ENCODE measurements around the gene KRTAP9-9. TPM values are rescaled to one million over a fixed set of nuclear protein-coding genes. Genes with fewer than 3 reads are reported as not detected.

The KRTAP9-9 gene
- total RNA-seq, 1 experiment from 2014 or later, result not detected

- DNase-seq, result no peak
- Histone ChIP-seq H4K91ac (ENCODE audit: insufficient read length, low read depth, low read length) (no peak overlapping the region), H4K5ac (ENCODE audit: insufficient read length, low read depth, low read length) (no peak overlapping the region), H3K9me3 (ENCODE audit: control insufficient read depth, low read depth, low read length) (no peaks in the 10 kb centered on the region), H2BK120ac (ENCODE audit: low read depth, low read length, poor library complexity, severe bottlenecking) (no peak overlapping the region), H3K79me1 (ENCODE audit: insufficient read depth, low read depth, low read length, poor library complexity, severe bottlenecking) (no peaks in the 10 kb centered on the region), H3K18ac (ENCODE audit: insufficient read length, low read depth, low read length) (no peak overlapping the region), H3K56ac (ENCODE audit: insufficient read length, low read depth, low read length) (no peak overlapping the region), H2AFZ (ENCODE audit: low read length) (no peak overlapping the region), H3T11ph (ENCODE audit: low read length) (no peak overlapping the region), H4K20me1 (ENCODE audit: control insufficient read depth, insufficient read depth, insufficient read length) (no peaks in the 10 kb centered on the region), H4K8ac (replicated peaks; ENCODE audit: insufficient read length, low read depth, low read length) (no peak overlapping the region), H3K23me2 (ENCODE audit: insufficient read length, low read depth, low read length, poor library complexity, severe bottlenecking) (no peaks in the 10 kb centered on the region), H3K4me2 (ENCODE audit: insufficient read depth, insufficient read length, low read length) (no peak overlapping the region), H3K27ac (ENCODE audit: insufficient read length, low read depth, low read length) (no peak overlapping the region), H3K23ac (ENCODE audit: insufficient read length, low read depth, low read length) (no peak overlapping the region), H2AK5ac (ENCODE audit: insufficient read length, low read length) (no peak overlapping the region), H3K4me1 (ENCODE audit: insufficient read depth, low read length) (no peaks in the 10 kb centered on the region), H3K14ac (ENCODE audit: insufficient read depth, low read length) (no peak overlapping the region), H3K9ac (ENCODE audit: extremely low read depth, insufficient read length, low read length) (no peak overlapping the region), H2BK20ac (ENCODE audit: low read depth, low read length, poor library complexity, severe bottlenecking) (no peak overlapping the region), H2BK12ac (ENCODE audit: insufficient read length, low read depth, low read length) (no peak overlapping the region), H2BK5ac (ENCODE audit: insufficient read length, low read length) (no peak overlapping the region), H3K4ac (ENCODE audit: low read depth, low read length) (no peak overlapping the region), H2BK15ac (ENCODE audit: low read depth, low read length) (no peak overlapping the region), H3K79me2 (ENCODE audit: insufficient read depth, low read length) (no peaks in the 10 kb centered on the region), H3K27me3 (ENCODE audit: insufficient read depth, low read length) (no peaks in the 10 kb centered on the region)
- peaks cover 0 to 5% of the 10 kb centered on the region in 2 experiments; a peak in 1 of 4 replicates for H3K4me1 Mint-ChIP-seq
- no peak overlapping the region for H3K27ac Mint-ChIP-seq
- no peaks in the 10 kb centered on the region for H3K36me3 Mint-ChIP-seq (ENCODE audit: insufficient read depth in 1 of 3, low read depth in 3 of 3)
- no peak overlapping the region for H3K4me3 Mint-ChIP-seq
- no CpG with 5 or more reads among the region's 1 CpG for WGBS (ENCODE audit: extremely low coverage, insufficient read length, low lambda C conversion rate)
- no peak for TF ChIP-seq CTCF (conservative IDR thresholded peaks at IDR 0.05)
- peaks cover 0 to 2% of the 10 kb centered on the region in 2 experiments; a peak in 1 of 5 replicates for H3K9me3 Mint-ChIP-seq
- no peaks in the 10 kb centered on the region; the same call in 1 of the 2 replicates for H3K27me3 Mint-ChIP-seq (ENCODE audit: low read depth)
Measured at GRCh38 chr17:41294016-41294415, 38.8 kb downstream of the KRTAP9-9 start.
